T-helper 1 cell treated with Interleukin-12 subunit alpha and Interleukin-12 subunit beta and Interleukin-4 antibody, amounts not matched to agents 30 ng/mL and 1 ng/mL, for 36 hours (primary cell): ENCODE data around the gene ASMT. TPM values are rescaled to one million over a fixed set of nuclear protein-coding genes. Genes with fewer than 3 reads are reported as not detected.
"Not testable (repeated sequence)": the region's sequence is repeated elsewhere in the genome, so short reads cannot be mapped to it uniquely, and the experiment has no call there.

Experiments
- intact Hi-C: fragments of 100-400 bp; cut with micrococcal nuclease; formaldehyde crosslinking; loops from one replicate; pipeline ENCODE4 v1.15.1; 2024
- total RNA-seq: library from RNA; stranded (reverse); gene quantifications from 2 replicates; pipeline ENCODE4 v1.2.3, GENCODE V29; 2022

The ASMT gene
- total RNA-seq, 1 donor from 2014 or later = 1.0 TPM

DNA sequence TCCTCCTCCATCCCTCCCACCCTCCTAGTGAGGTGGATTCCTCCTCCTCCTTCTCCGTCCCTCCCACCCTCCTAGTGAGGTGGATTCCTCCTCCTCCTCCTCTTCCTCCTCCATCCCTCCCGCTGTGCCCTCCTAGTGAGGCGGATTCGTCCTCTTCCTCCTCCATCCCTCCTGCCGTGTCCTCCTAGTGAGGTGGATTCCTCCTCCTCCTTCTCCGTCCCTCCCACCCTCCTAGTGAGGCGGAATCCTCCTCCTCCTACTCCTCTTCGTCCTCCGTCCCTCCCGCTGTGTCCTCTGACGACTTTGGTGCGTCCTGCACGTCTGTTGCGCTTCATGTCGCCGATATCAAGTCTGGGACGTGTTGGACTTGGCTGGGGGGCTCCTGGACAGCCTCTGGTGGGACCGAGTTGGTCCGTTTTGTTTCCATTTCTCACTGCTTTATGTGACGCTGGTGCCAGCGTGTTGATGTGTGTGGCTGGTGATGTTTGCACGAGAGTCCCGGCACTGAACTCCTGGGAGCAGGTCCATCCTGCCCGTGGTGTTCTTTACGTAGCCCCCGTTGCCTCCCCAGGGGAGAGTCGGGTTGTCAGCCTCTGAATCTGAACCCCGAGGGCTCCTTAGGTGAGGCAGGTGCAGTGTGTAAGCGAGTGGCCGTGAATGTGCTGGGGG, 18.0 kb upstream of the ASMT start:
- intact Hi-C loops = no loop called here

DNA sequence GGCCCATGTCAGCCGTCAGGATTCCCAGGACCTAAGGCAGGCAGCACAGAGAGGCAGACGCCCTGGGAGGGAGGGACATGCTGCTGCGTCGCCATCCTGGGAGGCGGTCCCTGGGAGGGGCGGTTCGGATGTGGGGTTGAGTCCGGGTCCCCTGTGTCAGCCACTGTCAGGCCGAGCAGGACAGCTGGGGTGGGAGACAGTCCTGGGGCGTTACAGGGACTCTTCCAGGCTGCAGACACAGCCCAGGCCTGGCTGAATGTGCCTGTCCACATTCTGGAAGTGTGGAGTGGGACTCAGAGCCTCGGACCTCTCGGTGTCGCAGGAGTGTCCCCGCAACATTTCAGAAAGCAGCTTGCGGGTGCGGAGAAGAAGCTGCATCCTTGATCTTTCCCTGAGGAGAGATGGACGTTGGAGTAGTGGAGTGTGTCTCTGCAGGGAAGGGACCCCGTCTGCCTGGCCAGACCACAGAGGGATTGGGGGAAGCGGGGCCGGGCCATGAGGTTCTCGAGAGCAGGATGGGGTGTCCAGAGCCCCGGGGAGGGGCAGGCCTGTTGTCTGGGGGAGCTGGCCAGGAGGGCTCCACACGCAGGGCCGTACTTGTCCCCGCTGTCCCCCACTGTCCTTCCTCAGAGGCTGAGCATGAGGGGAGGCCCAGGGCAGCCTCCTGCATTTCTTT, 17.4 kb upstream of the ASMT start:
- intact Hi-C loops = no loop called here

DNA sequence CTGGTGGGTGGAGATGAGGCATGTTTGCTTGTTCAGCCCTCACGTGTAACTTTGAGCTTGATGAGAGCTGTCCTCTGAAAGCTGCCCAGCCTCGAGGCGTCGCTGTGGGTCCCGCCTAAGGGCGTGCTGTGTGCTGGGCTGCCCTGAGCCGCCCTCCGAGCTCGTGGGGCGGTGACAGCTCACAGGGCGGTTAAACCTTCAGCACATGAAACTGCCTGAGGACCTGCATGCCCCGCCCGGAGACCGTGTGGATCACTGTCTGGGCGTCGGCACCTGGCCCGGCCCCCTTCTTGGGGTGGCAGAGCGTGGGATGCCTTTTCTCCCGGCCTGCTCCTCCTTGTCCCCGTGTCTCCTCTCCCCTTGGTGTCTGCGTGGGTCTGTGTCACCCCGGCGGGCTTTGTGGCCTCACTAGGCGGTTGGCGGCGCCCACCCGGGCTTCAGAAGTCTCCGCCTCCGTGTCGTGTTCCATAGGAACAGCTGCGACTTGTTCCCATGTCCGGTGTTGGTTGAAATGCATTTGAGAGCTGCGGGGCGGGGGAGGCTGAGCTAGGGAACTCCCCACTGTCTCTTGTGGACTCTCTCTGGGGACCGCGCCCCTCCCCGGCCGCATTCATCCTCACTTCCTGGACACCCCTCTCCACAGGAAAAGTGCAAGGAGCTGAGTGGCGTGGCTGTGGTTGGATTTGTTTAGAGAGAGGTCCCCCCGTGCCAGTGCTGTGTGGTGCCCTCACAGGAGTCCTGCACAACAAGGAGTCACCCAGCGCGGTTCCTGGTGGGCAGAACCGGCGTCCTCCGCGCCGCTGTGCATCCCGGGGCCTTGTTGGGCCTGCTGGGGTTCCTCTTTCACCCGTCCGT, 16.6 kb upstream of the ASMT start:
- intact Hi-C loops = no loop called here

DNA sequence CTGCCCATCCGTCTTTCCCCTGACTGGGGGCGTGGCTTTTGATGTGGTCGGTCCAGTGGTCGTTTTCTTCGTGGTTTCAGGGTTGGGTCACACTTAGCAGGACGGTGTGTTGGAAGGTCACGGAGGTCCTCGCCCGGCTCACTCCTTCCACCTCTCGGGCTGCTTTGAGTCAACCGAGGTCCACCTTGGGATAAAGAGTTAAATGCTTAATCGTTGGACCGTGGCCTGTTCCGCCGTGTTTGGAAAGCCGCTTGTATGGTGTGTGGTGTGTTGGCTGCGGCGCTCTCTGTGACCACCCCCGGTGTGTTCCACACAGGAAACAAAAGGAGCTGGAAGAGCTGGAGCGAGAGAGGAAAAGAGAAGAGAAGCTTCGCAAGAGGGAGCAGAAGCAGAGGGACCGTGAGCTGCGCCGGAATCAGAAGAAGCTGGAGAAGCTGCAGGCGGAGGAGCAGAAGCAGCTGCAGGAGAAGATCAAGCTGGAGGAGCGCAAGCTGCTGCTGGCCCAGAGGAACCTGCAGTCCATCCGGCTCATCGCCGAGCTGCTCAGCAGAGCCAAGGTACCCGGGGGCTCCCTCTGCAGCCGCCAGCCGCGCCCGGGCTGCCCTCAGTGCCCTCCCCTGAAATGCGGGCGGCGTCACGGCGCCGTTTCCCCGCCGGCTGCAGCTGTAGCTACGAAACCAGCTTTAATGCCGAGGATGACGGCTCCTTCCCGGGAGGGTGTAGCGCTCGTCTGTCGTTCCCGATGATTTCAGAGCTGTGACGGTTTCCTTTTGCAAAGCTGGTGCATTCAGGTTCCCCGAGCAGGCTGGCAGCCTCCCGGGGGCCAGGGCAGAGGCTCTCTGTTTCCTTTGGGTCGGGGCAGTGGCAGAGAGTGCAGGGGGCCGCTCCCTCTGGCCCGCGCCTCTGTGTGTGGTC, 15.7 kb upstream of the ASMT start:
- intact Hi-C loops = no loop called here

DNA sequence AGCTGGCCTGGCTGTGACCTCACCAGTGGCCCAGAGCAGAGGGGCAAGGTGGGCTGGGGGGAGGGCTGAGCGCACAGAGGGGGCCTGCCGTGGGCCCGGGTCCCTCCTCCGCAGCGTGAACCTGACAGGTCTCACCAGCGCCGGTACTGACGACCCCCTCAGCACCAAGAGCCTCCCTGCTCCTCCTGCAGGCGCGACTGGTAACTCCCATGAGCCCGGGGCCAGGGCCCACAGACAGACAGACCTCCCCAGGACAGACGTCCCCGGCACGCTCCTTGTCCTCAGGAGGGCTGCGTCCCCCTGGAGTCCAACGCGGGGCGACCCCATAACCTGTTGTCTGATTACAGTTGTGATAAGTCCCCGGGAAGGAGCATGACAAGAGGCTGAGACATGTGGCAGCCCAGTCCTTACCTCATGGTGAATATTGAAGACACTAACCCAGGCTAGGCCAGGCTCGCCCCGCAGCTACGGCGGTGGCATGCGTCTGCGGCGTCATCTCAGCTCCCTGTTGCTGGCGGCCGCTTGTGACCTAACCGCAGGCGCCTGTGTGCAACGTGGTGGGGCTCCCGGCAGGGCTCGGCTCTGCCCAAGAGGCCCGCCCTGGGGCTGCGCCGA, 15.0 kb upstream of the ASMT start:
- intact Hi-C loops = no loop called here

DNA sequence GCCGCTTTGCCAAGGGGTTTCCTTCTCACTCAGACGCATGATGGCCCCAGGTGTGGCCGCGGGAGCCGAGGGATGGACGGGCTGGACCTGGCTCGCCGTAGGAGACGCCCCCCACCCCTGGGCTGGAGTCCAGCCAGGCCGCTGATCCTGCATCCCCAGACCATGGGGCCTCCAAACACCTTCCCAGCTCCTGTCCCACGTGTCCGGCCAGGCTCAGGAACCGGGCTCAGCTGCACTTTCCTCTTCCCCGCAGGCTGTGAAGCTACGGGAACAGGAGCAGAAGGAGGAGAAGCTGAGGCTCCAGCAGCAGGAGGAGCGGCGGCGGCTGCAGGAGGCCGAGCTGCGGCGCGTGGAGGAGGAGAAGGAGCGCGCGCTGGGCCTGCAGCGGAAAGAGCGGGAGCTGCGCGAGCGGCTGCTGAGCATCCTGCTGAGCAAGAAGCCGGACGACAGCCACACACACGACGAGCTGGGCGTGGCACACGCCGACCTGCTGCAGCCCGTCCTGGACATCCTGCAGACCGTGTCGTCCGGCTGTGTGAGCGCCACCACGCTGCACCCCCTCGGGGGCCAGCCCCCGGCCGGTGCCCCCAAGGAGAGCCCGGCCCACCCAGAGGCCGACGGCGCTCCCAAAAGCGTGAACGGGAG, 14.3 kb upstream of the ASMT start:
- intact Hi-C loops = no loop called here

DNA sequence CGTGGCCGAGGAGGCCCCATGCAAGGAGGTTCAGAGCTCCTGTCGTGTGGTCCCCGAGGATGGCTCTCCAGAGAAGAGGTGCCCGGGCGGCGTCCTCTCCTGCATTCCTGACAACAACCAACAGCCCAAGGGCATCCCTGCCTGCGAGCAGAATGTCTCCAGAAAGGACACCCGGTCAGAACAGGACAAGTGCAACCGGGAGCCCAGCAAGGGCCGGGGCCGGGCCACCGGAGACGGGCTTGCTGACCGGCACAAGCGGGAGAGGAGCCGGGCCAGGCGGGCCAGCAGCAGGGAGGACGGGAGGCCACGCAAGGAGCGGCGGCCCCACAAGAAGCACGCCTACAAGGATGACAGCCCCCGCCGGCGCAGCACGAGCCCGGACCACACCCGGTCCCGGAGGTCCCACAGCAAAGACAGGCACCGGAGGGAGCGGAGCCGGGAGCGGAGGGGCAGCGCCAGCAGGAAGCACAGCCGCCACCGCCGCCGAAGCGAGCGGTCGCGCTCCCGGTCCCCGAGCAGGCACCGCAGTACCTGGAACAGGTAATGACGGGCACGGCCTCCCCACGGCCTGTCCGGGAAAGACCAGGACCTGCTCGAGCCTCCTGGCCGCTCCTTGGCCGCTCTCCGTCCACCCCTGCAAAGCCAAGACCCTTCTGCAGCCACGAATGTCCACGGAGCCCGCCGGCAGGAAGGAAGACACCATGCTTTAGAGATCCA, 13.7 kb upstream of the ASMT start:
- intact Hi-C loops = no loop called here

DNA sequence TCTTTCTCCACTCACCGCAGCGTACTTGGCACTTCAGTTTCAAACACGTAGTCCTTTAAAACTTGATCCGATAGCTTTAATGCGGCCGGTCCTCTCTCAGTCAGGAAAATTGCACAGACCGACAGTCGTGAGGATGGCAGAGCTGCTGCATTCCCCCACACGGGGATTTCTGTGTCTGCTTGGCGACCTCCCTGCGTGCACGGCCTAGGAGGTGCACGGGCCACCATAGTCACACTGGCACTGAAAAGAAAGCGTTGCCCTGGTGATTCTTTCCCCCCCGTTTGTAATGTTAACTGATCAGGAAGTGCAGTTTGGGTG, 13.1 kb upstream of the ASMT start:
- intact Hi-C loops = no loop called here

DNA sequence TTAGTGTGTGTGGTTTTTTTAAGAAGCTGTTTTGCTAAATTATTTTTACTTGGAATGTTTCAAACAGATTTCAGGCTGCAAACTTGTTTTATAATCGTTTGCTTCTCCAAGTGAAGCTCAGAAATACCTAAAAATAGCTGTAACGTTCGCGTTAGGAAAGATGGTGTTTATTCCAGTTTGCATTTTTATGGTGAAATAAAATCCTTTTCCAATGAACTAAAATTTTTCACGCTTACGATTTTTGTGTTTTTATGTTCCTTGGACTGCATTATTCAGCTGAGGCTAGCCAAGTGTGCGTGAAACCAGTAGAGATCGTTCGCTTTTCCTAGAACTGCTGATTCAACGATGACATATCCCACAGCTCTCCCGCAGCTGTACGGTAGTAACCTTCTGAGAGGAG, 12.6 kb upstream of the ASMT start:
- intact Hi-C loops = no loop called here

DNA sequence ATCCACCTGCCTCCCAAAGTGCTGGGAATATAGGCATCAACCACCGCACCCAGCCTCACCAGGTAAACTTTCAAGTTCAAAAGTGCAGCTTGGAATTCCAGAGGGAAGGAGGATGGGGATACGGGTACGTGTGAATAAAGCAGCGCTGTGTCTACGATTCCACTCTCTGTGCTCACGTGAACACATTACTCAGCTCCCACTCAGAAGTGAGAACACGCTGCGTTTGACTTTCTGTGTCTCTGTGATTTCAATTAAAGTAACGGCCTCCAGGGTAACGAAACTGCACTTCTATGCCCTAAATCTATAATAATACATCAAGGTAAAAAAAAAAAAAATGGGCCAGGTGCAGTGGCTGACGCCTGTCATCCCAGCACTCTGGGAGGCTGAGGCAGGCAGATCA, 8.4 kb upstream of the ASMT start:
- intact Hi-C loops = no loop called here

DNA sequence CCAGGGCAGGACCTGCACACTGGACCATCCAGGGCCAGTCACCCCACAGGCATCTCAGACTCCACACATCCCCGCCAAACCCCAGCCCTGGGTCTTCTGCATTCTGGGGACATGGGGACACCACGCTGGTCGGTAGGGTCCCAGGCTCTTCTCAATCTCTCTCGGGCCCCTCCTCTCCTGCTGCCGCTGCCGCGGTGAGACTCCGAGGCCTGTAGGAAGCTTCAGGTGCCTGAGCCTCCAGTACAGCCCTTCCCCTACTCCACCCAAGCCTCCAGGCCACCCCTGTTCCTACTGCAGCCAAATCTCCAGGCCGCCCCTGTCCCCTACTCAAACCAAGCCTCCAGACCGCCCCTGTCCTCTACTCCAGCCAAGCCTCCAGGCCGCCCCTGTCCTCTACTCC, 5.5 kb upstream of the ASMT start:
- intact Hi-C loops = no loop called here

DNA sequence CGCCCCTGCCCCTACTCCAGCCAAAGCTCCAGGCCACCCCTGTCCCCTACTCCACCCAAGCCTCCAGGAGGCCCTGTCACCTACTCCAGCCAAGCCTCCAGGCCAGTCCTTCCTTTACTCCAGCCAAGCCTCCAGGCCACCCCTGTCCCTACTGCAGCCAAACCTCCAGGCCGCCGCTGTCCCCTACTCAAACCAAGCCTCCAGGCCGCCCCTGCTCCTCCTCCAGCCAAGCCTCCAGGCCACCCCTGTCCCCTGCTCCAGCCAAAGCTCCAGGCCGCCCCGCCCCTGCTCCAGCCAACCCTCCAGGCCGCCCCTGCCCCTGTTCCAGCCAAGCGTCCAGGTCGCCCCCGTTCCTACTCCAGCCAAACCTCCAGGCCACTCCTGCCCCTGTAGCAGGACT, 5.1 kb upstream of the ASMT start:
- intact Hi-C loops = no loop called here

DNA sequence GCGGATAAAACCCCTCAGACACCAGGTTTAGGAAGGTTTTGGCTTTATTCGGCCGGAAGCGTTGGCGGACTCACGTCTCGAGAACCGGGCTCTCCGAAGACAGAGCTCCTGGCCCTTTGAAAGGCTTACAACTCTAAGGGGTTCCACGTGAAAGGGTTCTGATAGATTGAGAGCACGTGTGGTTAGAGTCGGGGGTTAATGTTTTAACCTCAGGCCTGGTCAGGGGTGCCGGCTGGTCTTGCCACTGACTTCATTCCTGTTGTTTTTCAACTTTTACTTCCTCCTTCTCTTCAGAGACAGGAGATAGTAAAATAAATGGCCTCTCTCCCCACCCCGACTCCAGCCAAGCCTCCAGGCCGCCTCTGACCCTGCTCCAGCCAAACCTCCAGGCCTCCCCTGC, 4.7 kb upstream of the ASMT start:
- intact Hi-C loops = no loop called here

DNA sequence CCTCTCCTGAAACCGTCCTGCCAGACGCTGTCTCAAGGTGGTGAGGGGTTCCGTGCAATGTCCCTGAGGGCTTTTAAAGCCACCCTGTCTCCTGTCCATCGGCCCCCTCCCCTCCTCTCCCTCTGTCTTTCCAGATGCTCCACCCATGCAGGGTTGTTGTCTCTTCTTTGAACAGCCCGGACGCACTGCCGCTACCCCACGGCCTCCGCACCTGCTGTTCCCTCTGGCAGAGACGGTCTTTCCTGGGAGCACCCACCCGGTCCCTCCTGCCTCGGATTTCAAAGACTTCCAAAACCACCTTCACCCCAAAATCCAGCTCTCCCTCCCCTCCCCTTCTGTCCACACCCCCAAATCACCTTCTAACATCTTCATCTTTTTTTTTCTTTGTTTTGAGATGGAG, 4.1 kb upstream of the ASMT start:
- intact Hi-C loops = no loop called here

DNA sequence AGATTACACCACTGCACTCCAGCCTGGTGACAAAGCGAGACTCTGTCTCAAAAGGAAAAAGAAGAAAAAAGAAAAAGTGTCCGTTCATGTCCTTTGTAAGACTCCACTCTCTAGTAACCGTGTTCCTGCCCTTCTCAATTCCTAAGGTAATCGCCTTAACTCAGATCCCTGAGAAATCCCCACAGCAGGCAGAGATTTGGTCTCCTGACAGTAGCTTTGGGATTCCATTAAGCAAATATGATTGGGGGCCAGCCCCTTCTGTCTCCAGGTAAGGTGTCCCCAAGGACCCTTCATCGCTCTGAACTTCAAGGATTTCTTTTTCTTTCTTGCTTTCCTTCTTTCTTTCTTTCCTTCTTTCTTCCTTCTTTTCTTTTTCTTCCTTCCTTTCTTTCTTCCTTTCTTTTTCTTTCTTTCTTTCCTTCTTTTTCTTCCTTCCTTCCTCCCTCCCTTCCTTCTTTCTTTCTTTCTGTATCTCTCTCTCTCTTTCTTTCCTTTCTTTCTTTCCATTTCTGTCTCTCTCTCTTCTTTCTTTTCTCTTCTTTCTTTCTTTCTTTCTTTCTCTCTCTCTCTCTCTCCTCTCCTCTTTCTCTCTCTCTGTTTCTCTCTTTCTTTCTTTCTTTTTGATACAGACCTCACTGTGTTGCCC, 2.1 kb upstream of the ASMT start:
- intact Hi-C loops = no loop called here

DNA sequence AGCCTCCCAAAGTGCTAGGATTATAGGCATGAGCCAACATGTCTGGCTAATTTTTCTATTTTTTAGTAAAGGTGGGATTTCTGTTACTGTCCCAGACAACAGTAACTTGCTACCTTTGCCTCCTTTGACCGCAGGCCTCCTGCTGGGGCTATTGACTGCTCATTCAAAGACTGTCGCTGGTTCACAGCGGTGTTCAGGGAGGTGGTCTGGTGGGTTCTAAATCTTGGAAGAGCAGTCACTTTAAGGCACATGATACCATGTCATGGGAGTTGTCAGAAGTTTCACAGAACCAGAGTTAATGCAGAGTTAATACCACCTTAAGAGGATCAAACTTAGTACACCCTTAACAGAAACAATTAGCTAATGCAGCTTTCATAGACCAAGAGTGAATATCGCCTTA, 3.8 kb downstream of the ASMT start:
- intact Hi-C loops = no loop called here

DNA sequence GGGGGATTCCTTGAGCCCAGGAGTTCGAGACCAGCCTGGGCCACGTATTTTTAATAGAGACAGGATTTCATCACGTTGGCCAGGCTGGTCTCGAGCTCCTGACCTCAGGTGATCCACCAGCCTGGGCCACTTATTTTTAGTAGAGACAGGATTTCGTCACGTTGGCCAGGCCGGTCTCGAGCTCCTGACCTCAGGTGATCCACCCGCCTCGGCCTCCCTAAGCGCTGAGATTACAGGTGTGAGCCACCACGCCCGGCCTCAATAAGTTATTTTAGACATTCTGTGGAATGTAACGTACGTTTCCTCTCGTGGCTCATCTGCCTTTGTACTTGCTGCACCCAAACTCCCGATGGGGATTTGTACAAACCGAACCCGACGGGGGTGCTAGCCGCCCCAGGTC, 8.8 kb downstream of the ASMT start:
- intact Hi-C loops = no loop called here

DNA sequence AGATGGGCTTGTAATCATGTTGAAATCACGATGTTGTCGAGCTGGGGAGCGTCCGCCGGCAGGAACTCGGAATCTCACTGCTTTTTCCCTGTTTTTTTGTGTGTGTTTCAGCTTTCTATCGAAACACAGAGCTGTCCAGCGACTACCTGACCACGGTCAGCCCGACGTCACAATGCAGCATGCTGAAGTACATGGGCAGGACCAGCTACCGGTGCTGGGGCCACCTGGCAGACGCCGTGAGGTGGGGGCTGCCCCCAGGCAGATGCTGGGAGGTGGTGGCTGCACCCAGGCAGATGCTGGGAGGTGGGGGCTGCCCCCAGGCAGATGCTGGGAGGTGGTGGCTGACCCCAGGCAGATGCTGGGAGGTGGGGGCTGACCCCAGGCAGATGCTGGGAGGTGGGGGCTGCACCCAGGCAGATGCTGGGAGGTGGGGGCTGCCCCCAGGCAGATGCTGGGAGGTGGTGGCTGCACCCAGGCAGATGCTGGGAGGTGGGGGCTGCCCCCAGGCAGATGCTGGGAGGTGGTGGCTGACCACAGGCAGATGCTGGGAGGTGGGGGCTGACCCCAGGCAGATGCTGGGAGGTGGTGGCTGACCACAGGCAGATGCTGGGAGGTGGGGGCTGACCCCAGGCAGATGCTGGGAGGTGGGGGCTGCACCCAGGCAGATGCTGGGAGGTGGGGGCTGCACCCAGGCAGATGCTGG, 9.4 kb downstream of the ASMT start:
- intact Hi-C loops = not testable (repeated sequence)

DNA sequence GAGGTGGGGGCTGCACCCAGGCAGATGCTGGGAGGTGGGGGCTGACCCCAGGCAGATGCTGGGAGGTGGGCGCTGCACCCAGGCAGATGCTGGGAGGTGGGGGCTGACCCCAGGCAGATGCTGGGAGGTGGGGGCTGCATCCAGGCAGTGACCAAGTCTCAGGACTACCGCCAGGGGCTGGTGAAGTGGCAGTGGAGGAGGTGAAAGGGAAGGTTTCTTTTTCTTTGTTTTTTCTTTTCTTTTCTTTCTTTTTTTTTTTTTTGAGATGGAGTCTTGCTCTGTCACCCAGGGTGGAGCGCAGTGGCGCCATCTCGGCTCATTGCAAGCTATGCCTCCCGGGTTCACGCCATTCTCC, 10.0 kb downstream of the ASMT start:
- intact Hi-C loops = not testable (repeated sequence)
